HG03039 (cell line): ENCODE measurements around the gene CILP.
"Not testable (repeated sequence)": the region's sequence is repeated elsewhere in the genome, so short reads cannot be mapped to it uniquely, and the experiment has no call there.

Source experiments
- ATAC-seq: cut with Tn5 transposase; IDR thresholded peaks from one replicate; pipeline ENCODE4 v1.9.1; 2021; ENCODE audit warnings: mild to moderate bottlenecking, moderate library complexity; ENCODE audit not compliant: unreplicated experiment

The CILP gene

GRCh38 chr15:65210770-65211481 lies at the start of gene CILP:
Gene CILP (minus strand): TSS chr15:65211473. CDS start chr15:65209755, 1,718 bp downstream.
- no peak for ATAC-seq

GRCh38 chr15:65260968-65261367 lies 49.7 kb upstream of the CILP start:
- ATAC-seq, result no peak

GRCh38 chr15:65259367-65259797 lies 48.1 kb upstream of the CILP start:
- ATAC-seq, result no peak

GRCh38 chr15:65258375-65259262 lies 47.3 kb upstream of the CILP start:
- ATAC-seq, result no peak

GRCh38 chr15:65255486-65256140 lies 44.3 kb upstream of the CILP start:
- no peak for ATAC-seq

- no peak for ATAC-seq
Measured at GRCh38 chr15:65254758-65255157, 43.5 kb upstream of the CILP start.

- ATAC-seq, result no peak
Measured at GRCh38 chr15:65254356-65254755, 43.1 kb upstream of the CILP start.

- no peak for ATAC-seq
Measured at GRCh38 chr15:65249641-65250040, 38.4 kb upstream of the CILP start.

- ATAC-seq, result no peak
Measured at GRCh38 chr15:65248511-65249255, 37.4 kb upstream of the CILP start.

- ATAC-seq, result no peak
Measured at GRCh38 chr15:65246939-65247338, 35.7 kb upstream of the CILP start.

- ATAC-seq, result no peak
Measured at GRCh38 chr15:65246026-65246714, 34.9 kb upstream of the CILP start.

- no peak for ATAC-seq
Measured at GRCh38 chr15:65245096-65245856, 34.0 kb upstream of the CILP start.

- no peak for ATAC-seq
Measured at GRCh38 chr15:65244638-65245037, 33.4 kb upstream of the CILP start.

- not testable (repeated sequence) for ATAC-seq
Measured at GRCh38 chr15:65236443-65236842, 25.2 kb upstream of the CILP start.

GRCh38 chr15:65233696-65234095 lies 22.4 kb upstream of the CILP start:
- no peak for ATAC-seq

- no peak for ATAC-seq
Measured at GRCh38 chr15:65232520-65232919, 21.2 kb upstream of the CILP start.

GRCh38 chr15:65231306-65231705 lies 20.0 kb upstream of the CILP start:
- ATAC-seq, result no peak

- not testable (repeated sequence) for ATAC-seq
Measured at GRCh38 chr15:65226901-65227300, 15.6 kb upstream of the CILP start.

GRCh38 chr15:65226221-65226620 lies 14.9 kb upstream of the CILP start:
- no peak for ATAC-seq
